ENCODE results near the gene TSPAN14.

The TSPAN14 gene

GRCh38 chr10:80498833-80499741 lies 45.0 kb downstream of the TSPAN14 start:
- no peaks in the 10 kb centered on the region; the same call in 1 of the 2 replicates for H3K36me3 ChIP-seq (replicated peaks; ENCODE audit: insufficient read depth, low read length)
- H3K27me3 ChIP-seq (replicated peaks; ENCODE audit: insufficient read depth, low read length), result no peaks in the 10 kb centered on the region
- no peak overlapping the region for H3K4me3 ChIP-seq (ENCODE audit: low read length)
- H3K4me2 ChIP-seq (ENCODE audit: low read depth, low read length), result no peak overlapping the region
- H4K20me1 ChIP-seq (ENCODE audit: insufficient read depth, low read length), result no peaks in the 10 kb centered on the region
- DNase-seq, result no peak
- H3K9me3 ChIP-seq (replicated peaks; ENCODE audit: insufficient read depth, low read length), result no peaks in the 10 kb centered on the region
- H3K79me2 ChIP-seq (ENCODE audit: low read length), result no peaks in the 10 kb centered on the region
- H3K4me1 ChIP-seq (ENCODE audit: low read length), result no peaks in the 10 kb centered on the region
- TF ChIP-seq CTCF (IDR thresholded peaks at IDR 0.05; ENCODE audit: low read length), result no peak
- no peak for TF ChIP-seq EZH2 (optimal IDR thresholded peaks at IDR 0.05; ENCODE audit: low read depth, low read length)
- TF ChIP-seq EZH2phosphoT487 (IDR thresholded peaks at IDR 0.05; ENCODE audit: low read length), result no peak
- H3K9ac ChIP-seq (ENCODE audit: low read length), result no peak overlapping the region
- no peaks in the 10 kb centered on the region for H3K9me2 ChIP-seq (replicated peaks; ENCODE audit: insufficient read depth, low read length)
- no peaks in the 10 kb centered on the region for H3F3A ChIP-seq (ENCODE audit: insufficient read depth, low read length)
- no peak overlapping the region for H2AFZ ChIP-seq (ENCODE audit: low read length)
- no peak overlapping the region for H3K27ac ChIP-seq (ENCODE audit: low read length)

- no peaks in the 10 kb centered on the region for H3K9me2 ChIP-seq (replicated peaks; ENCODE audit: insufficient read depth, low read length)
- H3K4me1 ChIP-seq (ENCODE audit: low read length), result no peaks in the 10 kb centered on the region
- H3K9me3 ChIP-seq (replicated peaks; ENCODE audit: insufficient read depth, low read length), result no peaks in the 10 kb centered on the region
- H3K4me2 ChIP-seq (ENCODE audit: low read depth, low read length), result no peak overlapping the region
- H3K27ac ChIP-seq (ENCODE audit: low read length), result no peak overlapping the region
- H3K27me3 ChIP-seq (replicated peaks; ENCODE audit: insufficient read depth, low read length), result no peaks in the 10 kb centered on the region
- DNase-seq, result no peak
- no peak overlapping the region for H2AFZ ChIP-seq (ENCODE audit: low read length)
- H3K36me3 ChIP-seq (replicated peaks; ENCODE audit: insufficient read depth, low read length), result no peaks in the 10 kb centered on the region; the same call in 1 of the 2 replicates
- H4K20me1 ChIP-seq (ENCODE audit: insufficient read depth, low read length), result no peaks in the 10 kb centered on the region
- H3K4me3 ChIP-seq (ENCODE audit: low read length), result no peak overlapping the region
- TF ChIP-seq EZH2 (optimal IDR thresholded peaks at IDR 0.05; ENCODE audit: low read depth, low read length) (no peak), CTCF (IDR thresholded peaks at IDR 0.05; ENCODE audit: low read length) (no peak), EZH2phosphoT487 (IDR thresholded peaks at IDR 0.05; ENCODE audit: low read length) (no peak)
- no peak overlapping the region for H3K9ac ChIP-seq (ENCODE audit: low read length)
- H3F3A ChIP-seq (ENCODE audit: insufficient read depth, low read length), result no peaks in the 10 kb centered on the region
- no peaks in the 10 kb centered on the region for H3K79me2 ChIP-seq (ENCODE audit: low read length)
These were observed 46.7 kb downstream of the TSPAN14 start for GRCh38 chr10:80500572-80501380.

- H2AFZ ChIP-seq (ENCODE audit: low read length), result no peak overlapping the region
- H3K9me3 ChIP-seq (replicated peaks; ENCODE audit: insufficient read depth, low read length), result no peaks in the 10 kb centered on the region
- no peak for DNase-seq
- TF ChIP-seq EZH2phosphoT487 (IDR thresholded peaks at IDR 0.05; ENCODE audit: low read length) (no peak), CTCF (IDR thresholded peaks at IDR 0.05; ENCODE audit: low read length) (no peak), EZH2 (optimal IDR thresholded peaks at IDR 0.05; ENCODE audit: low read depth, low read length) (no peak)
- no peaks in the 10 kb centered on the region for H3K9me2 ChIP-seq (replicated peaks; ENCODE audit: insufficient read depth, low read length)
- no peaks in the 10 kb centered on the region for H4K20me1 ChIP-seq (ENCODE audit: insufficient read depth, low read length)
- no peak overlapping the region for H3K4me3 ChIP-seq (ENCODE audit: low read length)
- no peak overlapping the region for H3K4me2 ChIP-seq (ENCODE audit: low read depth, low read length)
- no peak overlapping the region for H3K9ac ChIP-seq (ENCODE audit: low read length)
- no peaks in the 10 kb centered on the region for H3K79me2 ChIP-seq (ENCODE audit: low read length)
- no peaks in the 10 kb centered on the region for H3F3A ChIP-seq (ENCODE audit: insufficient read depth, low read length)
- H3K27ac ChIP-seq (ENCODE audit: low read length), result no peak overlapping the region
- no peaks in the 10 kb centered on the region for H3K4me1 ChIP-seq (ENCODE audit: low read length)
- no peaks in the 10 kb centered on the region for H3K27me3 ChIP-seq (replicated peaks; ENCODE audit: insufficient read depth, low read length)
- H3K36me3 ChIP-seq (replicated peaks; ENCODE audit: insufficient read depth, low read length), result no peaks in the 10 kb centered on the region; the same call in 1 of the 2 replicates
These were observed 47.3 kb downstream of the TSPAN14 start for GRCh38 chr10:80501381-80501912.

All from MM.1S (cell line).